ENCODE measurements around the gene ZNF423.

Gene ZNF423

DNA sequence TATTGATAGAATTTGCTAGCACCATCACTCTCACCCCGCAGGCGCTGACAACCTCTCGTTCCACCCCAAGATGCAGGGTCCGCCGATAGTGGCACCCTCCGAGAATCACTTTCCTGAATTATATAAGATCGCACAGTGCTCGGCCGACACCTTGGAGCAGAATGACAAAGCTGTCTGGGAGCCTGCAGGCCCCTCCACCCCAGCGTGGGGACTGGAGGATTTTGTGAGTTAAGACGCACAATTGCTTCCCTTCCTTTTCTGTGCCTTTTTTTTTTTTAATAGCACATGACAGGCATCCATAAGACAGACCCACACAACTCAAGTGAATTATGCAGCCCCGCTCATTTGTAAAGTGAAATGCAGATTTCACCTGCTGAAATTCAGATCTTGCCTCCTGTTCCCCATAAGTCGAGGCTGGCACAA, 327.0 kb downstream of the ZNF423 start:
- no peak for DNase-seq (ENCODE audit: insufficient read length, low spot score)
- TF ChIP-seq, protein P1, sequence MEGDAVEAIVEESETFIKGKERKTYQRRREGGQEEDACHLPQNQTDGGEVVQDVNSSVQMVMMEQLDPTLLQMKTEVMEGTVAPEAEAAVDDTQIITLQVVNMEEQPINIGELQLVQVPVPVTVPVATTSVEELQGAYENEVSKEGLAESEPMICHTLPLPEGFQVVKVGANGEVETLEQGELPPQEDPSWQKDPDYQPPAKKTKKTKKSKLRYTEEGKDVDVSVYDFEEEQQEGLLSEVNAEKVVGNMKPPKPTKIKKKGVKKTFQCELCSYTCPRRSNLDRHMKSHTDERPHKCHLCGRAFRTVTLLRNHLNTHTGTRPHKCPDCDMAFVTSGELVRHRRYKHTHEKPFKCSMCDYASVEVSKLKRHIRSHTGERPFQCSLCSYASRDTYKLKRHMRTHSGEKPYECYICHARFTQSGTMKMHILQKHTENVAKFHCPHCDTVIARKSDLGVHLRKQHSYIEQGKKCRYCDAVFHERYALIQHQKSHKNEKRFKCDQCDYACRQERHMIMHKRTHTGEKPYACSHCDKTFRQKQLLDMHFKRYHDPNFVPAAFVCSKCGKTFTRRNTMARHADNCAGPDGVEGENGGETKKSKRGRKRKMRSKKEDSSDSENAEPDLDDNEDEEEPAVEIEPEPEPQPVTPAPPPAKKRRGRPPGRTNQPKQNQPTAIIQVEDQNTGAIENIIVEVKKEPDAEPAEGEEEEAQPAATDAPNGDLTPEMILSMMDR (IDR thresholded peaks at IDR 0.05; ENCODE audit: insufficient read depth, missing control alignments): no peak
- no peak for FAIRE-seq

DNA sequence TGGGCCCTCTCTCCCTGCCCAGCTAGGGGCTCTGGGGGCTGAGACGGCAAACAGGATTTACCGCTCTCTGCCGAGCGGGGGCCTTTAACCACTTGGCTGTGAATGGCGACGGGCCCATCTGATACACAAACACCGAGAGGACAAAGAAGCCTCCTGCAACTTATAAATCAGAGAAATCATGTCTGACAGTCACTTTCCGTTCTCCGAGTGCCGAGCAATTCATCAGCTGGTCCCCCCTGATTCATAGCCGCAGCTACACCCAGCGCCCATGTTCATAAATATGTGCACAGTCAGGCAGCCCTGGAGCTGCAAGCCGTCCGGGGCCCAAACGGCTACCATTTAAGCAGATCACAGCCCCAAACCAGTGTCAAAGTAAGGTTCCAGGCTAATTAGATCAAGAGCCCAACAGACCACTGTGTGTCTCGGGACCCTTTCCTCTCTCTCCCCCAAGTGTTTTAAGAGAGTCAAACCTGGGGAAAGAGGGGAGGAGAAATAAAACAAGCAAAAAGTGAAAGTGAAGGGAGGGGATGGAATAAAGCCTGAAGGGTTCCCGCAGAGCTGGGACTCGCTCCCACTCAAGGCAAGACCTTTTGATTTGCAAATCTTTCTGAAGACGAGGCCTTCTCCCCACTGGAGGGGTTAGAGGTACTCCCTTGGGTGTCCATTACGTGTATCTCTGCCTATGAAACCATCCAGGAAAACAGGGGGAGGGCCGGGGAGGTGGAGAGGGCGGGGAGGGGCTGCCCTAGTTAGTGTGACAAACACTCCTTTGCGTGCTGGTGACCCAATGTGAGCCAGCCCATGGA, 327.6 kb downstream of the ZNF423 start:
- FAIRE-seq (no peak), DNase-seq (ENCODE audit: insufficient read length, low spot score) (no peak)
- TF ChIP-seq, protein P1 (IDR thresholded peaks at IDR 0.05; ENCODE audit: insufficient read depth, missing control alignments): no peak

DNA sequence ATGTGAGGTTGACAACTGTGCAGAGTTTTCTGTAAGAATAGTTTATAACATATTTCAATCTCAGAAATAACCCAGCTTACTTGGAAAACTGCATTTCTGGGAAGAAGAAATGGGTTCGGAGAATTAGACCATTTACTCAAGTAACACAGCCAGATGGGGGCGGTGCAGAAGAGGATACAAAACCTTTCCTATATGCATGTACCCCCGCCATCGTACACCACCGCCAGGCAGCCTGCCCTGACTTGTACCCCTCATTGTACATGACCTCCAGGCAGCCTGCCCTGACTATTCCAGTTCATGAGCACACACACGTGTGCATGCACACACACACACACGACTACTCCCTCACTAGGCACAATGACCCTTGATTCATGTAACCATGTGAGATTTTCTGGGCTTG, 328.3 kb downstream of the ZNF423 start:
- FAIRE-seq (no peak), DNase-seq (ENCODE audit: insufficient read length, low spot score) (no peak)
- TF ChIP-seq, protein P1 (IDR thresholded peaks at IDR 0.05; ENCODE audit: insufficient read depth, missing control alignments): no peak

DNA sequence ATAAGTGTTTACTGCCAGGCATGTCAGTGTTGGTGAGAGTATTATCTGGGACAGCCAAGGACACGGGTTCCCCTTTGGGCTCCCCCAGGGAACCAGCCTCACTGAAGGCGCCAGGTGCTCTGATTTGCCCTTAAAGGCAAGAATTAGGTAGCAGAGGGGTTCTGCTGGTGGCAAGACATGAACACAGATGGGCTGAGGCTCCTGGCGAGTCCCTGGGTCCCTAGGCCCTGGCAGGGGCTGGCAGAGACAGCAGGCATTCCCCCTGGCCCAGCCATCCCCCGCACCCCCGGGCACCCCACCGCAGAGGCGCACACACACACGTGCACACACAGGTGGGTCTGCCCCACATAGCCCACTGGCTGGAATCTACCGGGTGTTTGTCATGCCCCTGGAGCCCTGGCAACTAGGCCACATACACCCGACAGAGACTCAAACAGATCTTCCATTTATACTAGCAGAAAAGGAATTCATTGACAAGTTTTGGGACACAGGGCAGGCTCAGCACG, 329.0 kb downstream of the ZNF423 start:
- FAIRE-seq (no peak), DNase-seq (ENCODE audit: insufficient read length, low spot score) (no peak)
- TF ChIP-seq, protein P1 (IDR thresholded peaks at IDR 0.05; ENCODE audit: insufficient read depth, missing control alignments): no peak

DNA sequence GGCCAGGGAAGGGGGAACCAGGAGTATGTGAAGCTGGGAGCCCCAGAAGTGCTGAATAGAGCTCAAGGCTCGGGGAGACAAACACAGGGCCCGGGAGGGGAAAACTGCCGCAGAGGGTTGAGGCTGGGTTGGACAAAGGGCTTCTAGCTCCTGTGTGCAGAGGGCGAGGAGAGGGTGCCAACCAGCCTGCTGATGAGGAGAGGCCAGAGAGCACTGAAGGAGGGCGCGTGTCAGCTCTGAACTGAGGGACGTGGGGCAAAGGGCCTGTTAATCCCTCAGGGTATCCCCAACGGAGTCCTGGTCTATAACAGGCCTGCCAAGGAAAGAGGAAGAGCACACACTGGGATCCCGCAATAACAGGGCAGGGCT, 331.0 kb downstream of the ZNF423 start:
- TF ChIP-seq, protein P1 (IDR thresholded peaks at IDR 0.05; ENCODE audit: insufficient read depth, missing control alignments): no peak
- FAIRE-seq (no peak), DNase-seq (ENCODE audit: insufficient read length, low spot score) (no peak)

DNA sequence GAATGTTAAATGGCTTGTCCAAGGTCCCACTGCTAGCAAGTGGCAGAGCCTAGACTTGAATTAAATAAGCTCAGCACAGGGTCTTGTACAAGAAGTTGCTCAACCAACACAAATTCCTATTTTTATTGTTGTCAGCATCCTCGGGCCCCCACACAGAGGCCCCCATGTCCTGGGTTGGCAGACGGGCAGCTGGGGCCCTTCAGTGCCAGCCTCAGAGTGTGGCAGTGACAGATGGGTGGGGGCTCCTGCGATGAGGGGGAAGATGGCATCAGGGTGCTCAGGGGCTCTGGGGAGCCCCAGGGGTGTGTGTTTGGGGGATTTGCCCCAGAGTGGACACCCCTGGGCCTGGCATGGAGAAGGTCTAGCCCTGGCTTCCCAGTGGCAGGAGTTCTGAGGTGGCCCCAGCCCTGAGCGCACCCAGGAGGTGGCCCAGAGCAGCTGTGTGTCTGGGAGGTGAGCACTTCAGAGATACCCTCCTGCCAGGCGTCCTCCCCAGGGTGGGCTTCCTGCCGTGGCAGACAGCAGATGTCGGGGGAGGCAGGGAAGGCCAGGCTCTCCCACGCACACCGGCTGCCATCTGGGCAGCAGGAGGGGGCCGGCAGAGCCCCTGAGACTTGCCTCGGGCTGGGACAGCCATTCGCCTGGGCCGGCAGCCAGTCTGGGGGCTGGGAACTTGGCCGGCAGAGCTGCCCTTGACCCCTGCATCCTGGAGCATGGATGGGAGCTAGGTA, 331.5 kb downstream of the ZNF423 start:
- DNase-seq (ENCODE audit: insufficient read length, low spot score): no peak
- FAIRE-seq: no peak
- TF ChIP-seq, protein P1 (IDR thresholded peaks at IDR 0.05; ENCODE audit: insufficient read depth, missing control alignments): no peak
